ENCODE data around the gene UNC45A. TPM values are rescaled to one million over a fixed set of nuclear protein-coding genes. Genes with fewer than 3 reads are reported as not detected.

The UNC45A gene
- total RNA-seq, 1 donor from 2014 or later = 50.1 TPM

- DNase-seq (ENCODE audit: low read depth) = no peak
- TF ChIP-seq, protein P1, sequence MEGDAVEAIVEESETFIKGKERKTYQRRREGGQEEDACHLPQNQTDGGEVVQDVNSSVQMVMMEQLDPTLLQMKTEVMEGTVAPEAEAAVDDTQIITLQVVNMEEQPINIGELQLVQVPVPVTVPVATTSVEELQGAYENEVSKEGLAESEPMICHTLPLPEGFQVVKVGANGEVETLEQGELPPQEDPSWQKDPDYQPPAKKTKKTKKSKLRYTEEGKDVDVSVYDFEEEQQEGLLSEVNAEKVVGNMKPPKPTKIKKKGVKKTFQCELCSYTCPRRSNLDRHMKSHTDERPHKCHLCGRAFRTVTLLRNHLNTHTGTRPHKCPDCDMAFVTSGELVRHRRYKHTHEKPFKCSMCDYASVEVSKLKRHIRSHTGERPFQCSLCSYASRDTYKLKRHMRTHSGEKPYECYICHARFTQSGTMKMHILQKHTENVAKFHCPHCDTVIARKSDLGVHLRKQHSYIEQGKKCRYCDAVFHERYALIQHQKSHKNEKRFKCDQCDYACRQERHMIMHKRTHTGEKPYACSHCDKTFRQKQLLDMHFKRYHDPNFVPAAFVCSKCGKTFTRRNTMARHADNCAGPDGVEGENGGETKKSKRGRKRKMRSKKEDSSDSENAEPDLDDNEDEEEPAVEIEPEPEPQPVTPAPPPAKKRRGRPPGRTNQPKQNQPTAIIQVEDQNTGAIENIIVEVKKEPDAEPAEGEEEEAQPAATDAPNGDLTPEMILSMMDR (IDR thresholded peaks at IDR 0.05; ENCODE audit: insufficient read depth, low read length, poor library complexity, severe bottlenecking) = no peak
- Histone ChIP-seq H3K36me3 (ENCODE audit: control insufficient read depth, insufficient read depth, low read length) (peaks cover 3% of the 10 kb centered on the region), H3K27me3 (ENCODE audit: control insufficient read depth, insufficient read depth, low read length) (no peaks in the 10 kb centered on the region), H3K4me3 (ENCODE audit: low read depth, low read length) (no peak overlapping the region)
Observed at GRCh38 chr15:90911906-90912769, 22.9 kb upstream of the UNC45A start.

GRCh38 chr15:90912770-90913075 is 22.4 kb upstream of the UNC45A start:
- no peak for DNase-seq (ENCODE audit: low read depth)
- TF ChIP-seq, protein P1 (IDR thresholded peaks at IDR 0.05; ENCODE audit: insufficient read depth, low read length, poor library complexity, severe bottlenecking) = no peak

DNA sequence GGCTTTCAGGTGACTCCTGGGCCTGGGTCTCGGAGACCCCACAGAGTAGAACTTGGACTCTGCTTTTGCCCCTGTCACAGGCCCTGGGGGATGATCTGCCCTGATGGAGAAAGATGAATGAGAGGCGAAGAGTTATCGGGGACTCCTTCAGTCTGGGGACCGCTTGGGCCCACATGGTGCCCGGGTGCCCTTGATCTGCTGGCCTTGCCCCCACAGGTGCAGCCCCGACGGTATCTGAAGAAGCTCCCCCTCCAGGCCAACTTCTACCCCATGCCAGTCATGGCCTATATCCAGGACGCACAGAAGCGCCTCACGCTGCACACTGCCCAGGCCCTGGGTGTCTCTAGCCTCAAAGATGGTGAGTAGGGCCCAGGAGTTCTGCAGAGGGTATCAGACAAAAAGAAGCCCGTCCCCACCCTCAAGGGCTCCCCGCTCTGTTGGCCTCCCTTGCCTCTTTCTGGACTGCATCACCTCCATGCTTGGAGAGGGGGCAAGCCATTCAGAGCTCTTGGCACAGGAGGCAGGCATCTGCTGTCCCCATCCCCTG is 21.6 kb upstream of the UNC45A start:
- TF ChIP-seq, protein P1 (IDR thresholded peaks at IDR 0.05; ENCODE audit: insufficient read depth, low read length, poor library complexity, severe bottlenecking) = no peak
- H3K4me3 ChIP-seq (ENCODE audit: low read depth, low read length) = no peak overlapping the region
- peaks cover 3% of the 10 kb centered on the region for H3K36me3 ChIP-seq (ENCODE audit: control insufficient read depth, insufficient read depth, low read length)
- DNase-seq (ENCODE audit: low read depth) = no peak
- no peaks in the 10 kb centered on the region for H3K27me3 ChIP-seq (ENCODE audit: control insufficient read depth, insufficient read depth, low read length)

More at GRCh38 chr15:90912770-90913075, 22.4 kb upstream of the UNC45A start:
- H3K27me3 ChIP-seq (ENCODE audit: control insufficient read depth, insufficient read depth, low read length) = no peaks in the 10 kb centered on the region
- H3K4me3 ChIP-seq (ENCODE audit: low read depth, low read length) = no peak overlapping the region
- peaks cover 3% of the 10 kb centered on the region for H3K36me3 ChIP-seq (ENCODE audit: control insufficient read depth, insufficient read depth, low read length)

- Histone ChIP-seq H3K36me3 (ENCODE audit: control insufficient read depth, insufficient read depth, low read length) (peaks cover 3% of the 10 kb centered on the region), H3K27me3 (ENCODE audit: control insufficient read depth, insufficient read depth, low read length) (no peaks in the 10 kb centered on the region), H3K4me3 (ENCODE audit: low read depth, low read length) (no peak overlapping the region)
- TF ChIP-seq, protein P1 (IDR thresholded peaks at IDR 0.05; ENCODE audit: insufficient read depth, low read length, poor library complexity, severe bottlenecking) = no peak
- no peak for DNase-seq (ENCODE audit: low read depth)
Observed at GRCh38 chr15:90914305-90915080, 20.6 kb upstream of the UNC45A start.

GRCh38 chr15:90915216-90915807 is 19.8 kb upstream of the UNC45A start:
- DNase-seq (ENCODE audit: low read depth) = no peak
- no peak overlapping the region for H3K4me3 ChIP-seq (ENCODE audit: low read depth, low read length)

More at GRCh38 chr15:90915216-90915807, 19.8 kb upstream of the UNC45A start:
- no peaks in the 10 kb centered on the region for H3K27me3 ChIP-seq (ENCODE audit: control insufficient read depth, insufficient read depth, low read length)
- peaks cover 3% of the 10 kb centered on the region for H3K36me3 ChIP-seq (ENCODE audit: control insufficient read depth, insufficient read depth, low read length)
- TF ChIP-seq, protein P1 (IDR thresholded peaks at IDR 0.05; ENCODE audit: insufficient read depth, low read length, poor library complexity, severe bottlenecking) = no peak
